HEK293T (cell line): ENCODE data around the gene PTPRD.

ENCODE experiments used
- CTCF ChIA-PET: fragments of 350-600 bp; formaldehyde crosslinking; extraction: SDS; loops from one replicate; lab custom pipeline; 2021; ENCODE audit warnings: antibody characterized with exemption, inconsistent platforms; lab: Yijun Ruan, JAX
- POLR2A ChIA-PET: fragments of 350-600 bp; formaldehyde crosslinking; extraction: SDS; loops from one replicate; lab custom pipeline; 2020; ENCODE audit warnings: antibody characterized with exemption, inconsistent platforms; lab: Yijun Ruan, JAX
- DNase-seq: peaks from one replicate; pipeline ENCODE4 v3.0.0; 2012; ENCODE audit warnings: mixed read lengths; ENCODE audit errors: extremely low spot score
- ARNT ChIP-seq: fragments of 450-650 bp; IDR thresholded peaks from 2 replicates; pipeline ENCODE4 v1.6.1; 2017; ENCODE audit warnings: mild to moderate bottlenecking
- BHLHE40 ChIP-seq: fragments of 450-650 bp; IDR thresholded peaks from 2 replicates; pipeline ENCODE4 v1.6.1; 2016; ENCODE audit warnings: mild to moderate bottlenecking, moderate library complexity, borderline replicate concordance
- CTBP1 ChIP-seq: fragments of 450-650 bp; IDR thresholded peaks from 2 replicates; pipeline ENCODE4 v1.6.1; 2016; ENCODE audit warnings: borderline replicate concordance
- ELF4 ChIP-seq: fragments of 450-650 bp; IDR thresholded peaks from 2 replicates; pipeline ENCODE4 v1.6.1; 2017; ENCODE audit warnings: antibody characterized with exemption
- FOXA1 ChIP-seq: fragments of 450-650 bp; IDR thresholded peaks from 2 replicates; pipeline ENCODE4 v1.6.1; 2016; ENCODE audit warnings: mild to moderate bottlenecking
- FOXK2 ChIP-seq: fragments of 450-650 bp; IDR thresholded peaks from 2 replicates; pipeline ENCODE4 v1.6.1; 2016; ENCODE audit warnings: mild to moderate bottlenecking
- FOXM1 ChIP-seq: fragments of 450-650 bp; IDR thresholded peaks from 2 replicates; pipeline ENCODE4 v1.6.1; 2017; ENCODE audit warnings: mild to moderate bottlenecking, borderline replicate concordance
- HDGF ChIP-seq: fragments of 450-650 bp; IDR thresholded peaks from 2 replicates; pipeline ENCODE4 v1.6.1; 2017; ENCODE audit warnings: antibody characterized with exemption, borderline replicate concordance
- L3MBTL2 ChIP-seq: fragments of 450-650 bp; conservative IDR thresholded peaks from 2 replicates; pipeline ENCODE4 v1.6.1; 2016; ENCODE audit warnings: mild to moderate bottlenecking
- LEF1 ChIP-seq: fragments of 450-650 bp; IDR thresholded peaks from 2 replicates; pipeline ENCODE4 v1.6.1; 2017; ENCODE audit warnings: mild to moderate bottlenecking, borderline replicate concordance
- NFRKB ChIP-seq: fragments of 450-650 bp; IDR thresholded peaks from 2 replicates; pipeline ENCODE4 v1.6.1; 2016; ENCODE audit warnings: mild to moderate bottlenecking, moderate library complexity
- SP1 ChIP-seq: fragments of 450-650 bp; IDR thresholded peaks from 2 replicates; pipeline ENCODE4 v1.6.1; 2017
- SUZ12 ChIP-seq: fragments of 450-650 bp; IDR thresholded peaks from 2 replicates; pipeline ENCODE4 v1.6.1; 2016; ENCODE audit warnings: mild to moderate bottlenecking
- TARDBP ChIP-seq: fragments of 450-650 bp; IDR thresholded peaks from 2 replicates; pipeline ENCODE4 v1.6.1; 2016
- ZNF384 ChIP-seq: fragments of 450-650 bp; IDR thresholded peaks from 2 replicates; pipeline ENCODE4 v1.6.1; 2016
- TF ChIP-seq, protein P1 (sequence below): fragments of 450-650 bp; IDR thresholded peaks from 2 replicates; pipeline ENCODE4 v1.6.1; 2016

Gene PTPRD

DNA sequence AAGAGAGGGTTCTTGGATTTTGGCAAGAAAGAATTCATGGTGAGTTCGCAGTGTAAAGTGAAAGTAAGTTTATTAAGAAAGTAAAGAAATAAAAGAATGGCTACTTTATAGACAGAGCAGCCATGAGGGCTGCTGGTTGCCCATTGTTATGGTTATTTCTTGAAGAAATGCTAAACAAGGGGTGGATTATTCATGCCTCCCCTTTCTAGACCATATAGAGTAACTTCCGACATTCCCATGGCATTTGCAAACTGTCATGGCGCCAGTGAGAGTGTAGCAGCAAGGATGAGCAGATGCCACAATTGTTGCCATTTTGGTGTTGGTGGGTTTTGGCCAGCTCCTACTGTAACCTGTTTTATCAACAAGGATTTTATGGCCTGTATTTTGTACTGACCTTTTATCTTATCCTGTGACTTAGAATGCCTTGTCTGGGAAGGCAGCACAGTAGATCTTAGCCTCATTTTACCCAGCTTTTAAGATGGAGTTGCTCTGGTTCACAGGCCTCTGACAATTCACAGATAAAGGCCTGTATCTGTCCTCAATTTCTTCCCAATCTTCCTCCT, 1787.1 kb downstream of the PTPRD start:
- ChIA-PET CTCF (no interaction called here), POLR2A (no interaction called here)
- TF ChIP-seq SUZ12: no peak
- TF ChIP-seq ELF4: no peak
- no peak for TF ChIP-seq TARDBP
- no peak for TF ChIP-seq BHLHE40
- no peak for TF ChIP-seq ARNT
- DNase-seq: no peak

GRCh38 chr9:8823131-8823895, 1789.5 kb downstream of the PTPRD start:
- no peak for DNase-seq
- POLR2A ChIA-PET: no interaction called here
- CTCF ChIA-PET: no interaction called here
- TF ChIP-seq ELF4: no peak
- no peak for TF ChIP-seq SP1
- no peak for TF ChIP-seq FOXA1
- TF ChIP-seq, protein P1, sequence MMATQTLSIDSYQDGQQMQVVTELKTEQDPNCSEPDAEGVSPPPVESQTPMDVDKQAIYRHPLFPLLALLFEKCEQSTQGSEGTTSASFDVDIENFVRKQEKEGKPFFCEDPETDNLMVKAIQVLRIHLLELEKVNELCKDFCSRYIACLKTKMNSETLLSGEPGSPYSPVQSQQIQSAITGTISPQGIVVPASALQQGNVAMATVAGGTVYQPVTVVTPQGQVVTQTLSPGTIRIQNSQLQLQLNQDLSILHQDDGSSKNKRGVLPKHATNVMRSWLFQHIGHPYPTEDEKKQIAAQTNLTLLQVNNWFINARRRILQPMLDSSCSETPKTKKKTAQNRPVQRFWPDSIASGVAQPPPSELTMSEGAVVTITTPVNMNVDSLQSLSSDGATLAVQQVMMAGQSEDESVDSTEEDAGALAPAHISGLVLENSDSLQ: no peak
- TF ChIP-seq LEF1: no peak
- TF ChIP-seq TARDBP: no peak
- TF ChIP-seq SUZ12: no peak
- no peak for TF ChIP-seq CTBP1
- no peak for TF ChIP-seq L3MBTL2
- no peak for TF ChIP-seq HDGF
- TF ChIP-seq ZNF384: no peak
- no peak for TF ChIP-seq FOXM1
- no peak for TF ChIP-seq BHLHE40
- TF ChIP-seq NFRKB: no peak

GRCh38 chr9:8822667-8823025, 1790.2 kb downstream of the PTPRD start:
- CTCF ChIA-PET: no interaction called here
- TF ChIP-seq ARNT: no peak
- TF ChIP-seq BHLHE40: no peak
- TF ChIP-seq CTBP1: no peak
- TF ChIP-seq FOXK2: no peak
- TF ChIP-seq NFRKB: no peak
- no peak for TF ChIP-seq FOXA1
- no peak for TF ChIP-seq FOXM1
- no peak for TF ChIP-seq ZNF384
- TF ChIP-seq HDGF: no peak
- no peak for TF ChIP-seq ELF4
- TF ChIP-seq, protein P1: no peak
- no peak for TF ChIP-seq SP1
- no peak for TF ChIP-seq SUZ12
- no peak for TF ChIP-seq LEF1
- no peak for TF ChIP-seq L3MBTL2
- TF ChIP-seq TARDBP: no peak
- POLR2A ChIA-PET: no interaction called here
- DNase-seq: no peak

DNA sequence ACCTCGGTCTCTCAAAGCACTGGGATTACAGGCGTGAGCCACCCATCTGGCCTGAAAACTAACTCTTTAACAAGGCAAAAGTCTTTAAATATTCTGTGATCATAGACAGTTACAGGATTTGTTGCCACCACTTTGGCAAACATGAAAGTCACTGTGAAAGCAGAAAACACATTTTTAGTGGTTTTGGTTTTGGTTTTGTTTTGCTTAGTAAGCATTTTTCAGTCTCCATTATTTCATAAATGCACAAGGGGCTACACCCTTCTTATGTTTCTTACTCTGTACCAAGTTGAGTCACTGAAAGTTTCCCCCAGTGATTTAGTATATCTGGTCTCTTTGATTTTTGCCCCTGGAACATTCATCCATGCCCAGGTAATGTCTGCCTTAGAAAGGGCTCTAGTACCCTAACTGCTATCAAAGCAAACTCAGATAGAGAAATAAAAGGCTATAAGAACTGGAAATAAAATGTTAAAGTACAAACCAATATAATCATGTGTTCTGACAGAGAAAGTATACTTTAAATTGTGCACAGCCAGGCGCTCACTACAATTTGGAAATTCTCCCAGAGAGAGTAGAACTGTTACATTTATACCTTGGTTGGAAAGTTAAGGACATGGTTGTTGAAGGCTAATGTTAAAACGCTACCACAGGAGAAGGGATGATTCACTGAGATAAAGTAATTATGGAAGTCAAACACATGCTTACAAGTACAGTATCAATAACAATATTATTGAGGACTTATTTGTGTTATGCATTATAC, 1790.7 kb downstream of the PTPRD start:
- CTCF ChIA-PET: no interaction called here
- DNase-seq: no peak
- POLR2A ChIA-PET: no interaction called here
- no peak for TF ChIP-seq FOXM1
- no peak for TF ChIP-seq ZNF384
- TF ChIP-seq FOXA1: no peak
- TF ChIP-seq SUZ12: no peak
- TF ChIP-seq ARNT: no peak
- TF ChIP-seq TARDBP: no peak
- TF ChIP-seq LEF1: no peak
- TF ChIP-seq, protein P1: no peak
- TF ChIP-seq FOXK2: no peak
- TF ChIP-seq SP1: no peak
- TF ChIP-seq ELF4: no peak
- no peak for TF ChIP-seq HDGF
- no peak for TF ChIP-seq CTBP1
- no peak for TF ChIP-seq NFRKB
- TF ChIP-seq L3MBTL2: no peak
- TF ChIP-seq BHLHE40: no peak

DNA sequence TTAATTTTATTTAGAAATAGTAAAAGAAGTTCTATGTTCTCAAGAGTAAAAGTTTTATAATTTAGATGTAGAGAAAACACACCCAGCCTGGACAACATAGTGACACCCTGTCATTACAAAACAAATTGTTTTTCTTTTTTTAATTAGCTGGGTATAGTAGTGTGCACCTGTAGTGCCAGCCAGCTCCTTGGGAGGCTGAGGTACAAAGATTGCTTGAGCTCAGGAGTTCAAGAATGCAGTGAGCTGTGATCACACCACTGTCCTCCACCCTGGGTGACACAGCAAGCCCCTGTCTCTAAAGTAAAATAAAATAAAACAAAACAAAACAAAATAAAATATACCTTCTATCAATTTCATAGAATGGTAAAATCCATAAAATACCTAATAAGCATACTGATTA, 1795.5 kb downstream of the PTPRD start:
- no peak for DNase-seq
- CTCF ChIA-PET: no interaction called here
- POLR2A ChIA-PET: no interaction called here
- TF ChIP-seq LEF1: no peak
- no peak for TF ChIP-seq TARDBP
- no peak for TF ChIP-seq ELF4
- TF ChIP-seq FOXK2: no peak
- no peak for TF ChIP-seq SUZ12
- no peak for TF ChIP-seq ARNT
- TF ChIP-seq NFRKB: no peak
- TF ChIP-seq CTBP1: no peak
- no peak for TF ChIP-seq FOXA1
- no peak for TF ChIP-seq SP1
- TF ChIP-seq, protein P1: no peak
- TF ChIP-seq ZNF384: no peak
- no peak for TF ChIP-seq BHLHE40
- no peak for TF ChIP-seq FOXM1
- TF ChIP-seq L3MBTL2: no peak
- no peak for TF ChIP-seq HDGF
